Measurements from ENCODE around the gene ATP8A2.
"Not testable (repeated sequence)": the region's sequence is repeated elsewhere in the genome, so short reads cannot be mapped to it uniquely, and the experiment has no call there.

Gene ATP8A2

GRCh38 chr13:25462301-25463125, 90.7 kb downstream of the ATP8A2 start:
- no peak for DNase-seq (ENCODE audit: low read depth in 2 of 2)

DNA sequence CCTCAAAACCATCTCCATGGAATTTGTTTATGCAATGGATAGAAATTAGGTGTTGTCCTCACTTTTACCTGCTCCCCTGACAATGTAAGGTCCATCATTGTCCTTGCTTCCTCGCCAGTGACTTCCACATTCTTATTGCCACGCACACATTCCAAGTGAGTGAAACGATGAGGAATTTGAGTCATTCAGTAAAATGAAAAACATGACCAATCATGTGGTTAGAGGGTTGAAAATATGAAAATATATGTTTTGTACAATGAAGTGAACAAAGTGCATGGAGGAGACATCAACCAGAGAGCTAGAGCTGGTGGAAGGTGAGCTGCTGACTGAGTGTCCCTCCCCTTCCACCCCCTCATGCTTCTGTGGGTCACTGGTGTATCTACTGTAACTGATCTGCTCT, 91.7 kb downstream of the ATP8A2 start:
- DNase-seq (ENCODE audit: low read depth in 2 of 2): no peak

- DNase-seq (ENCODE audit: low read depth in 2 of 2): no peak
Measured at GRCh38 chr13:25466880-25467279, 95.1 kb downstream of the ATP8A2 start.

GRCh38 chr13:25468325-25469168, 96.8 kb downstream of the ATP8A2 start:
- no peak for DNase-seq (ENCODE audit: low read depth in 2 of 2)

GRCh38 chr13:25469169-25469525, 97.4 kb downstream of the ATP8A2 start:
- DNase-seq (ENCODE audit: low read depth in 2 of 2): no peak

DNA sequence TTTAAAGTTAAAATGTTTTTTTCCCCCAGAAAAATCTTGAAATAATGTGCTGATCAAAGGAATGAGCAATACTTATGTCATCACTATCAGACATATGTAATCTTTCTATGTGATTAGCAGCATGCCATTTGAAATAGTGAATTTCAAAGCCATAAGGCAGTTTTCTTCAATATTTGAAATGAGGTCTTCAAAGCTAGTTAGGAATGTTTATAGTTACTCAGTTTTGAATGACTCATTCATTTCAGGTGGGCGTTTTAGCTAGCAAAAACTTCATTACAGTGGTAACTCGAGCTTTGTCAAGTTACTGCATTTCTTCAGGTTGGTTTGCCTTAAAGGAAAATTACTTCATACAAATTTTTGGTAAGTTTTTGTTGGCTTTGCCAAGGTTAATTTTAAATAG, 102.1 kb downstream of the ATP8A2 start:
- DNase-seq (ENCODE audit: low read depth in 2 of 2): no peak

GRCh38 chr13:25478186-25478585, 106.4 kb downstream of the ATP8A2 start:
- DNase-seq (ENCODE audit: low read depth in 2 of 2): no peak

GRCh38 chr13:25489238-25489637, 117.5 kb downstream of the ATP8A2 start:
- DNase-seq (ENCODE audit: low read depth in 2 of 2): no peak

DNA sequence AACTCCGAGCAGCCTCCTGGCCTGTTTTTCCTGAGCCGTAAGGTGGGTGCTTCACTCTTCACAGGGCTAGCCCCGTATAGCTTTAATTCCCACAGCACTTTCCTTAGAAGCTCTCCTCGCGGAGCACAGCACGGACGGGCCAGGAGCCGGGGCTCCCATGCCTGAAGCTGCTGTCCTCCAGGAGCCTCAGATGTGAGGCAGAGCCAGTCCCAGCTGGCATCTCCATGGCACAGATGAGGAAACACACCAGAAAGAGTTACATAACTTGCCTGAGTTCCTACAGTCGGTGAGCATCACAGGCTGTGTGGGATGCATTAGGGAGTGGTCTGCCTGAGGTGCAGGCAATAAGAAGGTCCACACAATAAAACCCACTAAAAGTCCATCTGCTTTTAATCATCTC, 118.5 kb downstream of the ATP8A2 start:
- no peak for DNase-seq (ENCODE audit: low read depth in 2 of 2)

- DNase-seq (ENCODE audit: low read depth in 2 of 2): no peak
Measured at GRCh38 chr13:25493931-25494640, 122.3 kb downstream of the ATP8A2 start.

GRCh38 chr13:25494698-25495411, 123.1 kb downstream of the ATP8A2 start:
- no peak for DNase-seq (ENCODE audit: low read depth in 2 of 2)

- DNase-seq (ENCODE audit: low read depth in 2 of 2): no peak
Measured at GRCh38 chr13:25501231-25501630, 129.5 kb downstream of the ATP8A2 start.

DNA sequence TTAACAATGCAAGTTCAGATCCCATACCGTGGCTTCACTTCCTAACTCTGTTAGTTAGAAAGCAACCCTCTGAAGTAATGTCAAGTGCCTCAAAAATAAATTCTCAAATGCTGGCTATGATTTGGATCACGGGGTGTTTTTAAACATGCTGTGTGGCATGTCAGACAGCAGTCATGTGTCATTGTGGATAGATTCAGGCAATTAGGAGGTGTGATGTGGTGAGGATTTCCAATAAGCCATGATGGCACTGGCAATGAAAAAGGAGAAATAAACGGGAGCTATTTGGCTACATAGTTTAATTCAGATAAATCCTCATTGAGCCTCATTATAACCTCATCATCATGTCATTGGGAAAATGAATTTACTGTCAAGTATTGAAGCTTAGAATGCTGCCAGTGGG, 130.3 kb downstream of the ATP8A2 start:
- DNase-seq (ENCODE audit: low read depth in 2 of 2): no peak

DNA sequence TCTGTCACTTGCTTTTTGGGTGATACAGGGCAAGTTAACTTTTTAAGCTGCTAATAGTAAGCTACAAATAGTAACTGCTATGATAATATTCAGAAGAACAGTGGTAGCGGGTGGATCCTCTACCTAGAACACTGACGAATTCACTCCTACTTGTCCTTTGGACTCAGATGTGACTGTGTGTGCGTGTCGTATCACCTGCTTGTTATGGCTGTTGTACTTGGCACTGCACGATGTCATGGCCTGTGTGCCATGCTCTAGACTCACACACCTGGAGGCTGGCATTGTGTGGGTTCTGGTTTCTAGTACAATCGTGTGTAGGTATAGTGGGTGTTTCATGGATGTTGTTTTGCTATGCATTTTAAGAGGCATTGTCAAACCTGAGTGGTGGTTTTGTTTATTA, 130.8 kb downstream of the ATP8A2 start:
- no peak for DNase-seq (ENCODE audit: low read depth in 2 of 2)

- no peak for DNase-seq (ENCODE audit: low read depth in 2 of 2)
Measured at GRCh38 chr13:25503856-25504255, 132.1 kb downstream of the ATP8A2 start.

GRCh38 chr13:25507841-25508240, 136.1 kb downstream of the ATP8A2 start:
- DNase-seq (ENCODE audit: low read depth in 2 of 2): no peak

DNA sequence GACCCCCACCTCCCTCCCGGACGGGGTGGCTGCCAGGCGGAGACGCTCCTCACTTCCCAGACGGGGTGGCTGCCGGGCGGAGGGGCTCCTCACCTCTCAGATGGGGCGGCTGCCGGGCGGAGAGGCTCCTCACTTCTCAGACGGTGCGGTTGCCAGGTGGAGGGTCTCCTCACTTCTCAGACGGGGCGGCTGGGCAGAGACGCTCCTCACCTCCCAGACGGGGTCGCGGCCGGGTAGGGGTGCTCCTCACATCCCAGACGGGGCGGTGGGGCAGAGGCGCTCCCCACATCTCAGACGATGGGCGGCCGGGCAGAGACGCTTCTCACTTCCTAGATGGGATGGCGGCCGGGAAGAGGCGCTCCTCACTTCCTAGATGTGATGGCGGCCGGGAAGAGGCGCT, 141.3 kb downstream of the ATP8A2 start:
- not testable (repeated sequence) for DNase-seq (ENCODE audit: low read depth in 2 of 2)

- DNase-seq (ENCODE audit: low read depth in 2 of 2): no peak
Measured at GRCh38 chr13:25518441-25518840, 146.7 kb downstream of the ATP8A2 start.

DNA sequence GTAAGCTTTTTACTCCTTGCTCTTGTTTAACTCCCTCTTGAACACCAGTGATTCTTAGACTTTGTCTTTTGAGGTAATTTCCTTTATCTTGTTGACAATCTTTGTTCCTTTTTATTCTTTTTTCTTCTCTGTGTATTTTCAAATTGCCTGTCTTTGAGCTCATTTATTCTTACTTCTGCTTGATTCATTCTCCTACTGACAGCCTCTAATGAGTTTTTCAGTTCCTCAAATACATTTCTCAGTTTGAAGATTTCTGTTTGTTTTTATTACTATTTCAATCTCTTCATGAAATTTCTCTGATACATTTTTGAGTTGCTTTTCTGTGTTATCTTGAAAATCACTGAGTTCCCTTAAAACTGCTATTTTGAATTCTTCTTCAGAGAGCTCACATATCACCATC, 154.1 kb downstream of the ATP8A2 start:
- no peak for DNase-seq (ENCODE audit: low read depth in 2 of 2)

- DNase-seq (ENCODE audit: low read depth in 2 of 2): no peak
Measured at GRCh38 chr13:25528266-25528665, 156.5 kb downstream of the ATP8A2 start.

DNA sequence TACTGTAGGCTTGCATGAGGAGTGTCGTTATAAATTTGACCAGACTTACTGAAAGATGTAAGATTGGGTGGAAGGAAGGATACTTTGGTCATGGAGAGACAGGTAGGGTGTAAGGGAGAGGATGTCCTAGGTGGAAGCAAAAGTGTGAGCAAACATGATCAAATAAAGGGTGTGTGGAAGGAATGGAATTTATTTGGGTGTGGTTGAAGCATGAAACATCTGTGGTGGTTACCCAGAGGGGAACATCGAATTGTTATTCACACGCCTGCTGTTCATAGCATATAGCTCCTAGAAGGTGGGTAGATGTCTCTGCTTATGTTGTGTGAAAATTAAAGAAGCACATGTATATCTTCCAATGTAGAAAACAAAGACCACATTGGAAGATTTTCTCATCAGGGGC, 157.7 kb downstream of the ATP8A2 start:
- no peak for DNase-seq (ENCODE audit: low read depth in 2 of 2)

DNA sequence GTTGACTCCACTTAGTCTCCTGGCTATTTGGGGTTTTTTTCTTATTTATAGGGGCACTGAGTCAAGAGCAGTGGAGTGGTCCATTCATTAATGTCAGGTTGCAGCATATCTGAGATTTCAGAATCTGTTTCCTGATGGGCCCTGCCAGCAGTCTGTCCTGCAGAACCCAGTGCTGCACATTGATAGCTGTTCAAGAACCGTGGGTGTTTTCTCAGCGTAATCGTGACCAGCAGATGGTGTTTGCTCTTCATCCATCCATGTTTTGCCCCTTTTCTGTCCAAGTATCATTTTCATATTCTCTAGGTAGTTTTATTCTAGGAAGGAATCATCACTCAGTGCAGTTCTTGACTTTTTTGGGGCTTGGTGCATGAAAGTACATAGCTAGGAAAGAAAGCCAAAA, 166.5 kb downstream of the ATP8A2 start:
- no peak for DNase-seq (ENCODE audit: low read depth in 2 of 2)

All from stimulated activated CD8-positive, alpha-beta memory T cell treated with anti-CD3 and anti-CD28 coated beads, Interleukin-15, amount 100 ng/mL, for 4 hours (primary cell).